Ovary (tissue), 9 donors: Measurements from ENCODE around the gene FAM177A1. TPM values are rescaled to one million over a fixed set of nuclear protein-coding genes. Genes with fewer than 3 reads are reported as not detected.

Source experiments
- DNase-seq, 5 donors: peaks; one replicate each; pipeline ENCODE4 v3.0.0-alpha.2; 2019 to 2020
- H3K27ac ChIP-seq, 2 donors: fragments of 200-600 bp; one replicate each; pipeline versions ENCODE4 v1.5.1 to v1.8.0; 2019 to 2022
- H3K27me3 ChIP-seq: fragments of 200-600 bp; one replicate; pipeline ENCODE4 v1.8.0; 2022
- H3K36me3 ChIP-seq: fragments of 200-600 bp; sonication (generic); one replicate; pipeline ENCODE4 v1.5.1; 2019
- H3K4me1 ChIP-seq: one replicate; pipeline ENCODE4 v1.8.1; 2013; ENCODE audit warnings: mild to moderate bottlenecking, moderate library complexity; ENCODE audit not compliant: insufficient read depth
- H3K4me3 ChIP-seq: fragments of 200-600 bp; sonication (generic); one replicate; pipeline ENCODE4 v1.5.1; 2017
- H3K9me3 ChIP-seq, 2 donors: fragments of 200-600 bp in 1 of 2; sonication (generic) in 1 of 2; one replicate each; pipeline versions ENCODE4 v1.5.1 to v1.8.1; 2013 to 2019; ENCODE audit warnings: mild to moderate bottlenecking in 1 of 2, moderate library complexity in 1 of 2
- EP300 ChIP-seq: sonication (generic); formaldehyde crosslinking; IDR thresholded peaks from one replicate; pipeline ENCODE4 v1.6.1; 2017; ENCODE audit warnings: antibody characterized with exemption
- POLR2A ChIP-seq: fragments of 450-650 bp; IDR thresholded peaks from one replicate; pipeline ENCODE4 v1.6.1; 2017; ENCODE audit warnings: antibody characterized with exemption, mild to moderate bottlenecking, moderate library complexity
- WGBS, 3 donors: extraction: QIAGEN DNeasy Blood & Tissue Kit in 1 of 3; methylation state at CpG; one replicate each; pipeline versions ENCODE4 v1.1.5 to v1.1.7; 2013 to 2017; 5-methylcytosine and 5-hydroxymethylcytosine counted together
- intact Hi-C, 4 donors: fragments of 100-400 bp; cut with DNase I; formaldehyde crosslinking; loops; one replicate each; pipeline versions ENCODE4 v1.11.0 to v1.15.1; 2022 to 2023
- polyA plus RNA-seq, 2 donors: library from polyadenylated mRNA; stranded (reverse); fragments of 200-250 nt in 1 of 2; fragments of 350-450 nt in 1 of 2; fragmentation: Illumina TruSeq in 1 of 2; extraction: RNeasy Lipid Tissue Mini Kit (QIAGEN cat#74804) in 1 of 2; gene quantifications; one replicate each; pipeline ENCODE4 v1.2.3, GENCODE V29; 2013 to 2014
- total RNA-seq, 7 donors: library from RNA; depleted of rRNA in 2 of 7; stranded (reverse); fragments of >200 nt in 2 of 7; fragmentation: NEBNext Ultra II Directional in 3 of 7; extraction: Animal tissue kit (Norgen Biotek cat#: 25700) in 3 of 7; gene quantifications; one replicate each; pipeline versions ENCODE4 v1.1.0 to v1.2.4, GENCODE V29; 2016 to 2023
- TF ChIP-seq, protein P1 (sequence below), 3 donors: fragments of 450-650 bp in 2 of 3; fragments of 200-600 bp in 1 of 3; IDR thresholded peaks; one replicate each; pipeline versions ENCODE4 v1.5.1 to v1.8.0; 2016 to 2022; ENCODE audit warnings: antibody characterized with exemption in 3 of 3, mild to moderate bottlenecking in 1 of 3
- donor health status: DM: no; HTN: no; CAD: no; lungs with moderate emphysema.
- donor health status: DM: no; HTN: no; CAD: no.
- donor health status: Bipolar disorder and iron deficiency.
- donor health status: DM: yes; HTN: yes; CAD: no.
- donor health status: DM: no; HTN: no; CAD: no.
- donor health status: DM: yes; HTN: yes; CAD: no.

The FAM177A1 gene
- total and polyA plus RNA-seq, 9 donors: 15.7 to 46.8 (median 35.5) TPM

DNA sequence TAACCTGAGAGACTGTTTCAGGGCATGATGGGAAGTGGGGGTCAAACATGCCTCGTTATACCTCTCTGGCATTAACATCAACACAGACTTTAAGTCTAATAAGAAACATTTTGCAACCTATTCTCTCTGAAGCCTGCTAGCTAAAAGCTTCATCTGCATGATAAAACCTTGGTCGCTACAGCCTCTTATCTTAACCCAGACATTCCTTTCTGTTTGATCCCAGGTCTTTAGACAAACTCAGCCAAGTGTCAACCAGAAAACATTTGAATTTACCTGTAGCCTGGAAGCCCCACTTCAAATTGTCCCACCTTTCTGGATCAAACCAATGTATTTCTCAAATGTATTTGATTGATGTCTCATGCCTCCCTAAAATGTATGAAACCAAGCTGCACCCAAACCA is 66.6 kb downstream of the FAM177A1 start:
- no peak overlapping the region for H3K4me3 ChIP-seq
- no peak for DNase-seq
- no peaks in the 10 kb centered on the region for H3K4me1 ChIP-seq
- intact Hi-C loops: no loop called here
- no peaks in the 10 kb centered on the region for H3K36me3 ChIP-seq
- H3K9me3 ChIP-seq: no peaks in the 10 kb centered on the region
- no peaks in the 10 kb centered on the region for H3K27me3 ChIP-seq
- WGBS, 3 donors: 85 to 86% (median 86%) methylated on average over 2 of the region's 2 CpGs
- H3K27ac ChIP-seq: no peak overlapping the region
- TF ChIP-seq EP300 (no peak), POLR2A (no peak)
- TF ChIP-seq, protein P1, sequence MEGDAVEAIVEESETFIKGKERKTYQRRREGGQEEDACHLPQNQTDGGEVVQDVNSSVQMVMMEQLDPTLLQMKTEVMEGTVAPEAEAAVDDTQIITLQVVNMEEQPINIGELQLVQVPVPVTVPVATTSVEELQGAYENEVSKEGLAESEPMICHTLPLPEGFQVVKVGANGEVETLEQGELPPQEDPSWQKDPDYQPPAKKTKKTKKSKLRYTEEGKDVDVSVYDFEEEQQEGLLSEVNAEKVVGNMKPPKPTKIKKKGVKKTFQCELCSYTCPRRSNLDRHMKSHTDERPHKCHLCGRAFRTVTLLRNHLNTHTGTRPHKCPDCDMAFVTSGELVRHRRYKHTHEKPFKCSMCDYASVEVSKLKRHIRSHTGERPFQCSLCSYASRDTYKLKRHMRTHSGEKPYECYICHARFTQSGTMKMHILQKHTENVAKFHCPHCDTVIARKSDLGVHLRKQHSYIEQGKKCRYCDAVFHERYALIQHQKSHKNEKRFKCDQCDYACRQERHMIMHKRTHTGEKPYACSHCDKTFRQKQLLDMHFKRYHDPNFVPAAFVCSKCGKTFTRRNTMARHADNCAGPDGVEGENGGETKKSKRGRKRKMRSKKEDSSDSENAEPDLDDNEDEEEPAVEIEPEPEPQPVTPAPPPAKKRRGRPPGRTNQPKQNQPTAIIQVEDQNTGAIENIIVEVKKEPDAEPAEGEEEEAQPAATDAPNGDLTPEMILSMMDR (IDR thresholded peaks at IDR 0.05): no peak

DNA sequence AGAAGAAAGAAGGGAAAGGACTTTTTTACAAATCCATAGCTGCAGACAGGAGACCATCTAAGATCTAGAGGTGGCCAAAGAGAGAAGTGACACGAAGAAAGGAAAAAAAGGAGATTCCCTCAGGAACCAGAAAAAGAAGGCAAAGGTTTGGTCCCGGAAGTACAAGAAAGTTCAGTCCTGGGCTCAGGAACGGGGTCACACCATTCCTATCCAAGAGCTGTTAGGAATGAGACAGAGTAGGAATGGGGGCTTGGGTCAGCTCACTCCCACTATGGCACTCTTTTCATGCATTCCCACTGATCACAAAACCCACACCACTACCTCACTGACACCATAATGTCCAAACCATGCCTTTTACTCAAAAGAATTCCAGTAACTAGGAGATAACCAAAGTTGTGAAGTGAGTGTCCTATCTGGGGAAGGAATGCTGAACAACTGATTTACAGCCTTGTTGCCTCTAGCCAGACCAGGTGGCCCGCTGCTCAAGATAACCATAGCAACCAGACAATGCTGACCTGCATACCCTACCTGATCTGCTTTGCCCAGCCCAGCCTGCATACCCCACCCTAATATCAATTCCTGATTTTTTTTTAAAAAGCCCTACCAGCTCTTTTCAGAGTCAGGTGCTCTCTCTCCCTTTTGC is 67.4 kb downstream of the FAM177A1 start:
- Histone ChIP-seq H3K4me1 (no peaks in the 10 kb centered on the region), H3K4me3 (no peak overlapping the region), H3K27me3 (no peaks in the 10 kb centered on the region), H3K27ac (no peak overlapping the region), H3K36me3 (no peaks in the 10 kb centered on the region), H3K9me3 (no peaks in the 10 kb centered on the region)
- intact Hi-C loops: no loop called here
- WGBS, 3 donors: 90 to 96% (median 95%) methylated on average over 4 of the region's 4 CpGs
- DNase-seq: no peak
- no peak for TF ChIP-seq EP300
- TF ChIP-seq, protein P1 (IDR thresholded peaks at IDR 0.05): no peak
- no peak for TF ChIP-seq POLR2A

DNA sequence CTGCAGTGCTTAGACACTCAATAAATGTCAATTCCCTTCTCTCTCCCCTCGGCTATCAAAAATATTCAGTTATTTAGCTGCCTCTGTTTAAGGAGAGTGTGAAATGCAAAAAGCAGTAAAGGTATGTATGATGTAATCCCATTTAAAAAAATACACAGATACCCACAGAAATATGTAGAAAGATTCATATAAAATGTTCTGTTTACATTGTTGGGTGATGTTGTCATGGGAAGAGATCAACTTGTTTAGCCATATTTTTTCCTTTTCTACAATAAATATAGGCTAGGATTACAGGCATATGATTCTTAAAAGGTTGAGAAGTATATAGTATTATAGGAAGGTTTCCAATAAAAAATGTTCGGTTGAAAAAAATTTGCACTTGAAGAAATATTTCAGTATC is 68.0 kb downstream of the FAM177A1 start:
- no peaks in the 10 kb centered on the region for H3K36me3 ChIP-seq
- H3K9me3 ChIP-seq: no peaks in the 10 kb centered on the region
- no peak overlapping the region for H3K4me3 ChIP-seq
- no peaks in the 10 kb centered on the region for H3K4me1 ChIP-seq
- no peaks in the 10 kb centered on the region for H3K27me3 ChIP-seq
- WGBS, 3 donors: 63 to 81% (median 69%) methylated on average over 2 of the region's 2 CpGs
- intact Hi-C loops: no loop called here
- DNase-seq: no peak
- H3K27ac ChIP-seq: no peak overlapping the region
- TF ChIP-seq POLR2A (no peak), EP300 (no peak)
- TF ChIP-seq, protein P1 (IDR thresholded peaks at IDR 0.05): no peak

DNA sequence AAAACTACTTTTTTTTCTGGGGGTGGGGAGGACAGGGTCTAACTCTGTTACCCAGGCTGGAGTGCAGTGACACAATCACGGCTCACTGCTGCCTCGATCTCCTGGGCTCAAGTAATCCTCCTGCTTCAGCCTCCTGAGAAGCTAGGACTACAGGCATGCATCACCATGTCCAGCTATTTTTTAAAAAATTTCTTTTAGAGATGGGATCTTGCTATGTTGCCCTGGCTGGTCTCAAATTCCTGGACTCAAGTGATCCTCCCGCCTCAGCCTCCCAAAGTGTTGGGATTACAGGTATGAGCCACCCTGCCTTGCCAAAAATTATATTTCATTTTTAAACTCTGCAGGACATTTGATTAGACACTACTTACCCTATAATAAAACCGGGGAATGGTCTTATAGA is 70.2 kb downstream of the FAM177A1 start:
- H3K4me1 ChIP-seq: no peaks in the 10 kb centered on the region
- H3K36me3 ChIP-seq: no peaks in the 10 kb centered on the region
- no peak overlapping the region for H3K4me3 ChIP-seq
- H3K9me3 ChIP-seq: no peaks in the 10 kb centered on the region
- H3K27ac ChIP-seq: no peak overlapping the region
- H3K27me3 ChIP-seq: no peaks in the 10 kb centered on the region
- intact Hi-C loops: no loop called here
- DNase-seq: no peak
- TF ChIP-seq EP300 (no peak), POLR2A (no peak)
- TF ChIP-seq, protein P1 (IDR thresholded peaks at IDR 0.05): no peak
- 95 to 99% (median 96%) methylated on average over 4 of the region's 4 CpGs for WGBS, 3 donors
